Measurements from ENCODE around the gene SLC41A2.

Gene SLC41A2

DNA sequence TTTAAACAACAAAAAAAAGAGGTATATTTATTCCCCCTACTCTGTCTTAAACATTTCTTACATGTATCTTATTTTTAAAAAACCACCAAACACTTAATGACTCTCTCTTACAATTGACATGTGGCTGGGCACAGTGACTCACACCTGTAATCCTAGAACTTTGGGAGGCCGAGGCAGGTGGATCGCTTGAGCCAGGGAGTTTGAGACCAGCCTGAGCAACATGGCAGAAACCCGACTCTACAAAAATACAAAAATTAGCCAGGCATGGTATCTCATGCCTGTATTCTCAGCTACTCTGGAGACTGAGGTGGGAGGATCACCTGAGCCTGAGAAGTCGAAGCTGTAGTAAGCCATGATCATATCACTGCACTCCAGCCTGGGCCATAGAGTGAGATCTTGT, 16.0 kb downstream of the SLC41A2 start:
- peaks cover 3% of the 10 kb centered on the region; the same call in 1 of the 2 replicates for H4K20me1 ChIP-seq (ENCODE audit: insufficient read depth, low read length)
- no peak for TF ChIP-seq EZH2phosphoT487 (IDR thresholded peaks at IDR 0.05; ENCODE audit: low read depth)
- H3K9me3 ChIP-seq (ENCODE audit: insufficient read depth, low read length): peaks cover 15% of the 10 kb centered on the region; the same call in 1 of the 2 replicates
- H3K4me2 ChIP-seq (ENCODE audit: low read length): no peak overlapping the region
- peaks cover 28% of the 10 kb centered on the region for H3K36me3 ChIP-seq (replicated peaks; ENCODE audit: low read depth, low read length)
- no peak overlapping the region for H3K9ac ChIP-seq (ENCODE audit: low read length)
- H3K27me3 ChIP-seq (ENCODE audit: low read depth, low read length): no peaks in the 10 kb centered on the region
- H3K4me3 ChIP-seq (ENCODE audit: low read length): no peak overlapping the region
- peaks cover 60% of the 10 kb centered on the region for H3K79me2 ChIP-seq (ENCODE audit: low read length)
- peaks cover 6% of the 10 kb centered on the region for H3K4me1 ChIP-seq (ENCODE audit: low read length)
- H2AFZ ChIP-seq (ENCODE audit: low read depth, low read length): no peak overlapping the region
- no peak overlapping the region for H3K27ac ChIP-seq (ENCODE audit: low read length)

DNA sequence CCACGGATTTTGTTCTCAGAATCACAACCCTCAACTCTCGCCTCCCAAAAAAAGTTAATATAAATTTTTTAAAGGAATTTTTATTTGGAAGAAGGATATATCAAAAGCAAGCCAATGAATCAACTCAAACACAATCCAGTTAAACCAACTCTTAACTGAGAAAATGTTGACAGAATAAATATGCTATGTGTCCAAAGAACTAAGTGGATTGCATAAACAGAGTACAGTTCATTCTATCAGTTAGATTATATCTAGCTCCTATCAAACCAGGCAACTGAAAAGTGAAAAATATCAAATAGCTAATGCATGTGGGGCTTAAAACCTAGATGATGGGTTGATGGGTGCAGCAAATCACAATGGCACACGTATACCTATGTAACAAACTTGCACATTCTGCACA, 16.6 kb downstream of the SLC41A2 start:
- Histone ChIP-seq H3K9ac (ENCODE audit: low read length) (no peak overlapping the region), H3K27ac (ENCODE audit: low read length) (no peak overlapping the region), H3K27me3 (ENCODE audit: low read depth, low read length) (no peaks in the 10 kb centered on the region), H3K9me3 (ENCODE audit: insufficient read depth, low read length) (peaks cover 15% of the 10 kb centered on the region; the same call in 1 of the 2 replicates), H3K4me2 (ENCODE audit: low read length) (no peak overlapping the region), H2AFZ (ENCODE audit: low read depth, low read length) (no peak overlapping the region), H4K20me1 (ENCODE audit: insufficient read depth, low read length) (peaks cover 3% of the 10 kb centered on the region; the same call in 1 of the 2 replicates), H3K79me2 (ENCODE audit: low read length) (peaks cover 58% of the 10 kb centered on the region), H3K4me3 (ENCODE audit: low read length) (no peak overlapping the region), H3K36me3 (replicated peaks; ENCODE audit: low read depth, low read length) (peaks cover 25% of the 10 kb centered on the region), H3K4me1 (ENCODE audit: low read length) (peaks cover 6% of the 10 kb centered on the region)
- TF ChIP-seq, protein P1, sequence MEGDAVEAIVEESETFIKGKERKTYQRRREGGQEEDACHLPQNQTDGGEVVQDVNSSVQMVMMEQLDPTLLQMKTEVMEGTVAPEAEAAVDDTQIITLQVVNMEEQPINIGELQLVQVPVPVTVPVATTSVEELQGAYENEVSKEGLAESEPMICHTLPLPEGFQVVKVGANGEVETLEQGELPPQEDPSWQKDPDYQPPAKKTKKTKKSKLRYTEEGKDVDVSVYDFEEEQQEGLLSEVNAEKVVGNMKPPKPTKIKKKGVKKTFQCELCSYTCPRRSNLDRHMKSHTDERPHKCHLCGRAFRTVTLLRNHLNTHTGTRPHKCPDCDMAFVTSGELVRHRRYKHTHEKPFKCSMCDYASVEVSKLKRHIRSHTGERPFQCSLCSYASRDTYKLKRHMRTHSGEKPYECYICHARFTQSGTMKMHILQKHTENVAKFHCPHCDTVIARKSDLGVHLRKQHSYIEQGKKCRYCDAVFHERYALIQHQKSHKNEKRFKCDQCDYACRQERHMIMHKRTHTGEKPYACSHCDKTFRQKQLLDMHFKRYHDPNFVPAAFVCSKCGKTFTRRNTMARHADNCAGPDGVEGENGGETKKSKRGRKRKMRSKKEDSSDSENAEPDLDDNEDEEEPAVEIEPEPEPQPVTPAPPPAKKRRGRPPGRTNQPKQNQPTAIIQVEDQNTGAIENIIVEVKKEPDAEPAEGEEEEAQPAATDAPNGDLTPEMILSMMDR (IDR thresholded peaks at IDR 0.05; ENCODE audit: low read depth, low read length): no peak
- no peak for TF ChIP-seq EZH2phosphoT487 (IDR thresholded peaks at IDR 0.05; ENCODE audit: low read depth)

DNA sequence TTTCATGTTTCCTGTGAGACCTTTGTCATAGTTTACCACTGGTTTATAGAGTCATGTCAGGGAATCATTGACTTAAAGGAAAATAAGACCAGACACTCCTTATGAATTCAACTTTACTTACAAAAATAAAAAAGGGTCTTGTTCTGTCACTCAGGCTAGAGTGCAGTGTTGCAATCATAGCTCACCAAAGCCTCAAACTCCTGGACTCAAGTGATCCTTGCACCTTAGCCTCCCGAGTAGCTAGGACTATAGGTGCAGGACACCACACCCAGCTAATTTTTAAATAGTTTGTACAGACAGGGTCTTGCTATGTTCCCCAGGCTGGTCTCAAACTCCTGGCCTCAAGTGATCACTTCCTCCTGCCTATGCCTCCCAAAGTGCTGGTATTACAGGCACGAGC, 19.0 kb downstream of the SLC41A2 start:
- Histone ChIP-seq H3K27me3 (ENCODE audit: low read depth, low read length) (no peaks in the 10 kb centered on the region), H3K36me3 (replicated peaks; ENCODE audit: low read depth, low read length) (peaks cover 23% of the 10 kb centered on the region), H3K9me3 (ENCODE audit: insufficient read depth, low read length) (peaks cover 10% of the 10 kb centered on the region; the same call in 1 of the 2 replicates), H3K27ac (ENCODE audit: low read length) (no peak overlapping the region), H3K79me2 (ENCODE audit: low read length) (peaks cover 68% of the 10 kb centered on the region), H3K4me2 (ENCODE audit: low read length) (no peak overlapping the region), H4K20me1 (ENCODE audit: insufficient read depth, low read length) (peaks cover 3% of the 10 kb centered on the region; the same call in 1 of the 2 replicates), H3K4me3 (ENCODE audit: low read length) (no peak overlapping the region), H2AFZ (ENCODE audit: low read depth, low read length) (no peak overlapping the region), H3K4me1 (ENCODE audit: low read length) (peaks cover 15% of the 10 kb centered on the region), H3K9ac (ENCODE audit: low read length) (no peak overlapping the region)
- TF ChIP-seq, protein P1 (IDR thresholded peaks at IDR 0.05; ENCODE audit: low read depth, low read length): no peak
- TF ChIP-seq EZH2phosphoT487 (IDR thresholded peaks at IDR 0.05; ENCODE audit: low read depth): no peak

DNA sequence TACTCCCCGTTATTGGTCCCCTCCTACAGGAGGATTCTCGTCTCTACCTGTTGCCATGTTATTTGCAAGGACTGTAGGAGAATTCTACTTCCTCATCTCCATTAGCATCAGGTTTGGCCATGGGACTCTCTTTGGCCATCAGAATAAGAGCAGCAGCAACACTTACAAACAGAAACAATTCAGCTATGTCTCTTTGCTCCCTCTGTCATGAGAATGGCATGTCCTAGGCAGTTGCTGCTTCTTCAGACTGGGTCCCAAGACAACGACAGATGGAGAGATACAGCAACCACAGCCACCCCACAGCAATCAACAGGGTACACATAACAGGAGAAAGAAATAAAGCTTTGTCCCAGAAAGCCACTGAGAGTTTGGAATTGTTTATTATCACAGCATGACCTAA, 19.7 kb downstream of the SLC41A2 start:
- Histone ChIP-seq H3K36me3 (replicated peaks; ENCODE audit: low read depth, low read length) (peaks cover 20% of the 10 kb centered on the region), H3K9me3 (ENCODE audit: insufficient read depth, low read length) (peaks cover 6% of the 10 kb centered on the region; the same call in 1 of the 2 replicates), H3K27ac (ENCODE audit: low read length) (no peak overlapping the region), H3K4me2 (ENCODE audit: low read length) (no peak overlapping the region), H3K4me1 (ENCODE audit: low read length) (peaks cover 17% of the 10 kb centered on the region), H3K9ac (ENCODE audit: low read length) (no peak overlapping the region), H3K79me2 (ENCODE audit: low read length) (peaks cover 70% of the 10 kb centered on the region), H2AFZ (ENCODE audit: low read depth, low read length) (no peak overlapping the region), H4K20me1 (ENCODE audit: insufficient read depth, low read length) (peaks cover 3% of the 10 kb centered on the region; the same call in 1 of the 2 replicates), H3K4me3 (ENCODE audit: low read length) (no peak overlapping the region), H3K27me3 (ENCODE audit: low read depth, low read length) (no peaks in the 10 kb centered on the region)
- no peak for TF ChIP-seq EZH2phosphoT487 (IDR thresholded peaks at IDR 0.05; ENCODE audit: low read depth)
- TF ChIP-seq, protein P1 (IDR thresholded peaks at IDR 0.05; ENCODE audit: low read depth, low read length): no peak

All from OCI-LY3 (cell line).